Kidney (tissue), 14 donors: ENCODE data around the gene SEMA3A. TPM values are rescaled to one million over a fixed set of nuclear protein-coding genes. Genes with fewer than 3 reads are reported as not detected.

Experiments
- DNase-seq, 5 donors: peaks; one replicate each; pipeline ENCODE4 v3.0.0-alpha.2; 2013 to 2020
- FAIRE-seq: peaks from 2 replicates; lab custom pipeline; 2012; peaks lifted over from hg19 to GRCh38; lab: Jason Lieb, UNC
- H3K27ac ChIP-seq, 2 donors: one replicate each; pipeline ENCODE4 v1.7.0; 2013; ENCODE audit warnings: low read depth in 2 of 2, low read length in 2 of 2, inconsistent platforms in 1 of 2
- H3K27me3 ChIP-seq: one replicate; pipeline ENCODE4 v1.7.1; 2013; ENCODE audit warnings: low read length, inconsistent platforms; ENCODE audit not compliant: control insufficient read depth, insufficient read depth
- H3K36me3 ChIP-seq, 3 donors: one replicate each; pipeline versions ENCODE4 v1.7.0 to v1.7.1; 2013; ENCODE audit warnings: low read length in 3 of 3, control low read depth in 1 of 3, inconsistent platforms in 1 of 3; ENCODE audit not compliant: insufficient read depth in 3 of 3, control insufficient read depth in 2 of 3
- H3K4me1 ChIP-seq, 3 donors: one replicate each; pipeline versions ENCODE4 v1.7.0 to v1.7.1; 2013; ENCODE audit warnings: low read length in 3 of 3, inconsistent platforms in 1 of 3, low read depth in 1 of 3; ENCODE audit not compliant: control insufficient read depth in 2 of 3, insufficient read depth in 2 of 3
- H3K4me3 ChIP-seq, 3 donors: one replicate each; pipeline versions ENCODE4 v1.7.0 to v1.8.1; 2013; ENCODE audit warnings: low read length in 3 of 3, control low read depth in 1 of 3, inconsistent platforms in 1 of 3
- H3K9ac ChIP-seq, 3 donors: one replicate each; pipeline versions ENCODE4 v1.7.0 to v1.7.1; 2013; ENCODE audit warnings: low read length in 3 of 3, control low read depth in 1 of 3, inconsistent platforms in 1 of 3
- H3K9me3 ChIP-seq, 3 donors: one replicate each; pipeline versions ENCODE4 v1.7.0 to v1.7.1; 2013; ENCODE audit warnings: low read length in 3 of 3, control low read depth in 1 of 3, inconsistent platforms in 1 of 3; ENCODE audit not compliant: control insufficient read depth in 2 of 3, insufficient read depth in 1 of 3
- CTCF ChIP-seq: IDR thresholded peaks from 3 replicates; pipeline ENCODE4 v1.5.1; 2012; ENCODE audit warnings: mild to moderate bottlenecking, moderate library complexity, borderline replicate concordance; ENCODE audit not compliant: insufficient read depth; ENCODE audit errors: extremely low read depth
- intact Hi-C: fragments of 100-400 bp; cut with DNase I; formaldehyde crosslinking; loops from one replicate; pipeline ENCODE4 v1.11.1; 2022
- polyA plus RNA-seq: library from polyadenylated mRNA; stranded (reverse); fragments of 350-450 nt; fragmentation: Illumina TruSeq; extraction: RNeasy Lipid Tissue Mini Kit (QIAGEN cat#74804); gene quantifications from one replicate; pipeline ENCODE4 v1.2.3, GENCODE V29; 2014; ENCODE audit warnings: low read depth, low replicate concordance; ENCODE audit not compliant: insufficient read depth
- total RNA-seq: library from RNA; stranded (reverse); fragmentation: NEBNext Ultra II Directional; extraction: Animal tissue kit (Norgen Biotek cat#: 25700); gene quantifications from one replicate; pipeline ENCODE4 v1.2.1, GENCODE V29; 2021
- donor health status: control.
- donor health status: control.
- donor health status: control.
- donor health status: control.
- donor health status: control.
- donor health status: DM: yes; HTN: yes; CAD: no.
- donor health status: Normal renal cell carcinoma (clear cell type).

SEMA3A gene
- total and polyA plus RNA-seq, 2 donors from 2014 or later = 0.34 to 10.7 TPM

GRCh38 chr7:84002348-84002747, 192.2 kb downstream of the SEMA3A start:
- Histone ChIP-seq H3K9me3 (no peaks in the 10 kb centered on the region), H3K27ac (no peak overlapping the region), H3K4me1 (no peaks in the 10 kb centered on the region), H3K27me3 (no peaks in the 10 kb centered on the region), H3K36me3 (no peaks in the 10 kb centered on the region), H3K9ac (no peak overlapping the region), H3K4me3 (no peak overlapping the region)
- intact Hi-C loops = no loop called here
- no peak for DNase-seq
- TF ChIP-seq CTCF = no peak
- no peak for FAIRE-seq

GRCh38 chr7:83996879-83997278, 197.7 kb downstream of the SEMA3A start:
- intact Hi-C loops = no loop called here
- H3K36me3 ChIP-seq = no peaks in the 10 kb centered on the region
- H3K27ac ChIP-seq = no peak overlapping the region
- DNase-seq (no peak), FAIRE-seq (no peak)
- no peaks in the 10 kb centered on the region for H3K4me1 ChIP-seq
- H3K27me3 ChIP-seq = no peaks in the 10 kb centered on the region
- H3K4me3 ChIP-seq = no peak overlapping the region
- no peak overlapping the region for H3K9ac ChIP-seq
- no peak for TF ChIP-seq CTCF
- H3K9me3 ChIP-seq = no peaks in the 10 kb centered on the region

GRCh38 chr7:83987764-83988163, 206.8 kb downstream of the SEMA3A start:
- Histone ChIP-seq H3K36me3 (no peaks in the 10 kb centered on the region), H3K9me3 (no peaks in the 10 kb centered on the region), H3K9ac (no peak overlapping the region), H3K27me3 (no peaks in the 10 kb centered on the region), H3K4me3 (no peak overlapping the region), H3K27ac (no peak overlapping the region), H3K4me1 (no peaks in the 10 kb centered on the region)
- intact Hi-C loops = no loop called here
- TF ChIP-seq CTCF = no peak
- FAIRE-seq (no peak), DNase-seq (no peak)

- H3K27ac ChIP-seq = no peak overlapping the region
- no peaks in the 10 kb centered on the region for H3K4me1 ChIP-seq
- DNase-seq (no peak), FAIRE-seq (no peak)
- H3K9ac ChIP-seq = no peak overlapping the region
- H3K4me3 ChIP-seq = no peak overlapping the region
- no peak for TF ChIP-seq CTCF
- H3K27me3 ChIP-seq = no peaks in the 10 kb centered on the region
- no peaks in the 10 kb centered on the region for H3K36me3 ChIP-seq
- no peaks in the 10 kb centered on the region for H3K9me3 ChIP-seq
- intact Hi-C loops = no loop called here
Observed at GRCh38 chr7:83985821-83986220, 208.8 kb downstream of the SEMA3A start.
